NCI-H1105 (cell line): Measurements from ENCODE around the gene TMPO.
"Not testable (repeated sequence)": the region's sequence is repeated elsewhere in the genome, so short reads cannot be mapped to it uniquely, and the experiment has no call there.

Experiments used
- DNase-seq: peaks from one replicate; lab custom pipeline; 2025; lab: John Stamatoyannopoulos, UW

The TMPO gene

DNA sequence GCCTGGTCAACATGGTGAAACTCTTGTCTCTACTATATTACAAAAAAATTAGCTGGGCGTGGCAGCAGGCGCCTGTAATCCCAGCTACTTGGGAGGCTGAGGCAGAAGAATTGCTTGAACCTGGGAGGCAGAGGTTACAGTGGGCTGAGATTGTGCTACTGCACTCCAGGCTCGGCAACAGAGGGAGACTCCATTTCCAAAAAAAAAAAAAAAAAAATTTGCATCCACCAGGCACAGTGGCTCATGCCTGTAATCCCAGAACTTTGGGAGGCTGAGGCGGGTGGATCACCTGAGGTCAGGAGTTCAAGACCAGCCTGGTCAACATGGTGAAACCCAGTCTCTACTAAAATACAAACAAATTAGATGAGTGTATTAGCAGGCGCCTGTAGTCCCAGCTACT, 3.6 kb upstream of the TMPO start:
- DNase-seq: not testable (repeated sequence)

DNA sequence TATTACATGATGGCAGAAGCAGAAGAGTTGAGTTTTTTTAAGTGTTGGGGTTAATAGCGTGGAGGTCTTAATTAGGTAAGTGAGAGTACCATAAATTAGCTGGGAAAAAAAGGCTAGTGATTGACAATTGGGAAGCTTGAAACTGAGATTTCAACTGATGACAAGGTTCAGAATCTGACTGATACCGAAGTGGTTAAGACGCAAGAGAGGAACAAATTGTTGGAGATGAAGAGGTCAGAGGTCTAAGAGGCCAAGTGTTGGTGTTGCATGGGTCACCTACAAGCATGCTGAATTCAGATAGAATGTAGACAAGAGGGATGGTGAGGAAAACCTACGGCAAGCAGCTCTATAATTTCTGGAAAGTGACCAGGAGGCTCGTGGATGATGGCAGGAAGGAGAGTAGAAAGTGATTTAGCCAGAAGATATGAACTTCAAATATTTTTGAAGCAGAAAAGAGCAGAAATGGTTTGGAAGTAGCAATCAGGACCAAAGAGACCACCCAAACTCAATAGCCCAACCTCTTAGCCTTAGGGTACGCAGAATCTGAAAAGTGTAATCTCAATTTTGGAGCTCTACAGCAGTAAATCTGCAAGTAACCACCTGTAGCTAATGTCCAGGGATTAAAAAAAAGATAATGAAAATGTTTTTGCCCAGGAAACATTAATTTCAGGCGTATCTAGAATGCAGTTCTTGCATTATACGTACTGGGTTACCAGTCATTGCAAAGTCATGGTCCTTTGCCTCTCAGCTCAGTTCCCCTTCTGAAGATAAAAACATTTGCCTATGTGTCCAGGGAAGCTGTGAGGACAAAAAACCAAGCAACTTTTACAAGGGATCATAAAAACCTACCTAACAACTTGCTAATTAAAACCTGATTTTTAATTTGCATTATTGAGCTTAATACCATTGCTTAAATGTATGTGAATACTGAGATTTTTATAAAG, 1.7 kb upstream of the TMPO start:
- no peak for DNase-seq

DNA sequence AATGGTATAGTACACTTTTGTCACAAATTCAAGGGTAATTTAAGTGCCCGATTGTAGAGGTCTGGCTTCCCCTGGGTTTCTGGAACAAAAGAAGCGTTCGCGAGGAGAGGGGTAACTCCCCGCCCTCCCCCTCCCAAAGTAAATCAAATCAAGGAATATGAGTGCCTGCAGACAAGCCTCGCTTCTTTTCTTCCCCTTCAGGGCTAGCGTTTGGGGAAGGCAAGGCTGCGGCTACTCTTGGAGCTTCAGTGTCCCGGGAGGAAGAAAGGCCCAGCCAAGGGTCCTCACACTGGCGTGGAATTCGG, 456 bp upstream of the TMPO start:
- no peak for DNase-seq

DNA sequence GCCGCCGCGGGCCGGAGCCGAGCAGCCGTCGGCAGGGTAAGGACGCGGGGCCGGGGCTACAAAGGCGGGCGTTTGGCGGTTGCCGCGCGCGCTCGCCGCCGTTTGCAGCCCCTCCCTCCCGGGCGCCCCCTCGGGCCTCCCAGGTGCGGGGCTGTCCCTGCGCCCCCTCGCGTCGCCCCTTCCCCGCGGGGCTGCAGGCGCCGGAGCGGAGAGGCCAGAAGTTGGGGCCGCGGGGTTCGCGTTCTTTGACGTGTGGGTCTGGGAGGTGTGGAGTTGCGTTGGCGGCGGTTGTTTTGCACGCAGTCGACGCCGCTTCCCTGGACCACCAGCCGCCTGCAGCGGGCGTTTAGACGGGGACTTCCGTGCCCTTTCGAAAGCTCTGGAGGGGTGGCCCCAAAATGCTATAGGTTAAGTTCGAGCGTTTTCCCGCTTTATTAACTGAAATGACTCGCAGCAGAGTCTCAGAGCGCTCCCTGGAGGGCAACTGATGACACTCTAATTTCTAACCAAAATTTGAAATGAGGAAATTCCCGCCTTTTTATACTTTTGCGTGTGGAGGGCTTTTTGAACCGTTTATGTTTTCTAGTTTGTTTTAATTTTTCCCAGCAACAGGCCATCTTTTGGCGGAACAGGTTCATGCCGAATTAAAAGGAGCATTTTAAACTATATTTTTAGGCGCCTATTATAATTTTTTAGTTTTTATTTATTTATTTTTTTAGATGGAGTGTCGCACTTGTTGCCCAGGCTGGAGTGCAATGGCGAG, 902 bp downstream of the TMPO start:
- DNase-seq: peak; percentile 94

DNA sequence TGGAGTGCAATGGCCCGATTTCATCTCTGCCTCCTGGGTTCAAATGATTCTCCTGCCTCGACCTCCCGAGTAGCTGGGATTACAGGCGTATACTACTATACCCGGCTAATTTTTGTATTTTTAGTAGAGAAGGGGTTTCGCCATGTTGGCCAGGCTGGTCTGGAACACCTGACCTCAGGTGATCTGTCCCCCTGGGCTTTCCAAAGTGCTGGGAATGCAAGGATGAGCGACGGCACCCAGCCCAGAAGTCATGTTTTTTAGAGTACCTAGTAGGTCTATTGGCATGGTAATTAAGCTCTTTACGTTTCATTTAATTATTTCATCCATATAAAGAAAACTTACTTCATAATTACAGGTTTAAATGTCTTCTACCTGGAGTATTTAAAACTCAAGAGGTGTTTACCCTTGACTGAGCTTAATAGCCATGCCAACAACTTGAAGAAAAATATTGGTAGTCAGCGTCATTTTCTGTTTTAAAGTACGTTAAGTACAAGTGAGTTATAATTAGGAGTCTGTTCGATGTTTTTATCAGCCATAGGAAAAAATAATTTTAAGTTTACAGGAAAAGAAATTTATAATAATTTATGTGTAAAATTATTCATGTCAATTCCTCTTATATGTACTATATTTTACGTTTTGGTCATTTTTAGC, 4.0 kb downstream of the TMPO start:
- peak; percentile 7 for DNase-seq

GRCh38 chr12:98530068-98530467, 14.7 kb downstream of the TMPO start:
- DNase-seq: no peak

- peak; percentile 54 for DNase-seq
Observed at GRCh38 chr12:98532687-98533304, 17.4 kb downstream of the TMPO start.

GRCh38 chr12:98533723-98534251, 18.4 kb downstream of the TMPO start:
- DNase-seq: no peak

GRCh38 chr12:98538031-98538430, 22.6 kb downstream of the TMPO start:
- DNase-seq: no peak

- no peak for DNase-seq
Observed at GRCh38 chr12:98543701-98544100, 28.3 kb downstream of the TMPO start.

- DNase-seq: no peak
Observed at GRCh38 chr12:98544751-98545150, 29.4 kb downstream of the TMPO start.

- DNase-seq: no peak
Observed at GRCh38 chr12:98549371-98550110, 34.2 kb downstream of the TMPO start.

DNA sequence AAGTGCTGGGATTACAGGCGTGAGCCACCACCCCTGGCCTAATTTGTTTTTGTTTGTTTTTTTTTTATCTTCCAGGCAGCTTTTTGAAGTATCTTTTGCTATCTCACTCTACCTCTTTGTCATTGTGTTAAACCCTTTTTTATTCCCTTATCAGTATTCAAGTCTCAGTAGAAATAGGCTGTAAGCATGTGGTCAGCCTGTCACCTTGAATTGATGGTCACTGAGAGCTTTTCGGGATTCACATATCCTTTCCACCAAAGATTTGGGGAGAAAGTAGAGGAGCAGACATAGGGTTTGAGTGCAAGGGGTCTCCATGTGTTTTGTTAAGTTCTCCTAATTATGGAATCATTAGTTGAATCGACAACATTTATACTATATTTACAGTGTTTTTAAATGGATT, 36.4 kb downstream of the TMPO start:
- DNase-seq: no peak

DNA sequence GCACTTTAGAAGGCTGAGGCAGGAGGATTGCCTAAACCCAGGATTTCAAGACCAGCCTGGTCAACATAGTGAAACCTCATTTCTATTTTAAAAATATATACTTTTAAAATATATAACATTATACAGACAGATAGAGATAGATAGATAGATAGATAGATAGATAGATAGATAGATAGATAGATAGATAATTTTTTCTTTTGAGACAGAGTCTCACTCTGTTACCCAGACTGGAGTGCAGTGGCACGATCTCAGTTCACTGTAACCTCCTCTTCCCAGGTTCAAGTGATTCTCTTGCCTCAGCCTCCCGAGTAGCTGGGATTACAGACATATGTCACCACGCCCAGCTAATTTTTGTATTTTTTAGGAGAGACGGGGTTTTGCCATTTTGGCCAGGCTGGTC, 42.7 kb downstream of the TMPO start:
- DNase-seq: not testable (repeated sequence)

DNA sequence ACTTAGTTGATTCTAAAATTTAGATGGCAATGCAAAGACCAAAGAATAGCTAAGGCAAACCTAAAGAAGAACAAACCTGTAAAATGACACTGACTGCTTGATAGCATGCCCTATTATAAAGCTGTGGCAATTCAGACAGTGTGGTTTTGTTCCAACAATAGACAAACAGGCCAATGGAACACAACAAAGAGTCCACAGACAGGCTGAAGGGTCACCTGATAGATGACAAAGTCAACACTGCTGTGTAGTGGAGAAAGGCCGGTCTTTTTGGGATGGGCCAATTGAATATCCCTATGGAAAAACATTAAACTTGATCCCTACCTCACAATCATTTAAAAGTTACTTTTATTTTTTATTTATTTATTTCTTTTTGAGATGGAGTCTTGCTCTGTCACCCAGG, 44.3 kb downstream of the TMPO start:
- no peak for DNase-seq

DNA sequence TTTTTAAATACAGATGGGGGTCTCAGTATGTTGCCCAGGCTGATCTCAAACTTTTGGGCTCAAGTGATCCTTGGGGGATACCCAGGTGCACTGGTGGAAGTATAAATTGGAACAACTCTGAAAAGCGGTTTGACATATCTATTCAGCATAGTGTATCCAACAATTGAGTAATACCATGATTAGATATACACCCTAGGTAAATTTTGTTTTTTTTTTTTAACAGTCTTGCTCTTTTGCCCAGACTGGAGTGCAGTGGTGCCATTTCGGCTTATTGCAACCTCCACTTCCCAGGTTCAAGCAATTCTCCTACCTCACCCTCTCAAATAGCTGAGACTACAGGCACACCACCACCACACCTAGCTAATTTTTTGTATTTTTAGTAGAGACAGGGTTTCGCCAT, 46.5 kb downstream of the TMPO start:
- no peak for DNase-seq

DNA sequence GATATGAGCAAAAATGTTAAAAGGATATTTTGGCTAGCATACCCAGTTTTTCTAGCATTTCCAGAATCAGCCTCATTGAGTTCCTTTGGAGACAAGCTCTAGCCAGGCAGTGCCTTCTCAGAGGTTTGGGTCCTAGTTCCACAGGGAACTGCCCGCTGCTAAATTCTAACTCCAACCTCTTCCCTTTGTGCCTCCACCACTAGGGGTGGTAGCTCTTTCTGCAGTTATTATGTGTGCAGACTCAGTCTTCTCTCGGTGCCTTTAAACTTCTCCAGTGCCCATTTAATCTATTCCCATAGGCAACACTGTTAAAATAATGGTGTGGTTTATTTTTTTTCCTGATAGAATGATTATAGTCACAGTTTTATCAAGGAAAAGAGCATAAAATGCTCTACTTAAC, 56.6 kb downstream of the TMPO start:
- DNase-seq: no peak

DNA sequence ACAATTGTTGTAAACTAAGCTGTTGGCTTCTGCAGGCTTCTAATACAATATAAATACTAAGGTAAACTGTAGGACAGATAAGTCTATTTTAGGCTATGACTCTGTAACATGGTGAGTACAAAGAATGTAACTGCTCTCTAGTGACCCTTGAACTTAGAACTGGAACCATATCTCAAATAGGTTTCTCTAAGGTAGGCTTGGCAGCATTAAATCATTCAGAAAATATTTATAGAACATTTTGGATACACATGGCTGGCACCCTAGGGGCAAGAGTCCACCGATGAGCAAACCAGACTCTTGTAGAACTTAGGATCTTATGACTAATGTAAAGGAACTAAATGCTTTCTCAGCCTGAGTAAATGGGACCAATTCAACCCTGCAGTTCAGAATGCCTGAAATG, 58.7 kb downstream of the TMPO start:
- DNase-seq: no peak

DNA sequence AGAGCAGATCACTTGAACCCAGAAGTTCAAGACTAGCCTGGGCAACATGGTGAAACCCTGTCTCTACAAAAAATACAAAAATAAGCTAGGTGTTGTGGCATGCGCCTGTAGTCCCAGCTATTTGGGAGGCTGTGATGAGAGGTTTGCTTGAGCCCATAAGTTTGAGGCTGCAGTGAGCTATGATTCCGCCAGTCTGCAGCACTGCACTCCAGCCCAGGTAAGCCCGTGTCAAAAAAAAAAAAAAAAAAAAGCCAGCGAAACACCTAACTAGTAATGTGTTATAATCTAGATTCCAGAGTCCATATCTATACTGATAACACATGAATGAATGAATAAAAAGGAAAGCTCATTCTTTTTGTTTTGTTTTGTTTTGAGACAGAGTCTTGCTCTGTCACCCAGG, 59.6 kb downstream of the TMPO start:
- DNase-seq: no peak

- DNase-seq: not testable (repeated sequence)
Observed at GRCh38 chr12:98576795-98577194, 61.4 kb downstream of the TMPO start.

- DNase-seq: no peak
Observed at GRCh38 chr12:98578392-98578791, 63.0 kb downstream of the TMPO start.
